Activated CD4-positive, alpha-beta T cell treated with anti-CD3 and anti-CD28 coated beads, Interleukin-2, amount 10 ng/mL, durations not matched to agents 24 days and 14 days (primary cell): ENCODE data around the gene CD300LF. TPM values are rescaled to one million over a fixed set of nuclear protein-coding genes. Genes with fewer than 3 reads are reported as not detected.

ENCODE experiments used
- DNase-seq: peaks from one replicate; pipeline ENCODE4 v3.0.0; 2022
- H3K27ac Mint-ChIP-seq: one replicate; pipeline ENCODE4 v1.8.0; 2022; ENCODE audit warnings: mild to moderate bottlenecking, mixed read lengths
- H3K27me3 Mint-ChIP-seq: one replicate; pipeline ENCODE4 v1.8.0; 2022; ENCODE audit warnings: mixed read lengths
- H3K36me3 Mint-ChIP-seq: one replicate; pipeline ENCODE4 v1.8.0; 2022; ENCODE audit warnings: low read depth, mild to moderate bottlenecking, mixed read lengths
- H3K4me1 Mint-ChIP-seq: one replicate; pipeline ENCODE4 v1.8.0; 2021; ENCODE audit warnings: mixed read lengths
- H3K4me3 Mint-ChIP-seq: one replicate; pipeline ENCODE4 v1.8.0; 2022; ENCODE audit warnings: mild to moderate bottlenecking, moderate library complexity, mixed read lengths
- H3K9me3 Mint-ChIP-seq: one replicate; pipeline ENCODE4 v1.8.0; 2021; ENCODE audit warnings: mixed read lengths
- intact Hi-C: fragments of 100-400 bp; cut with micrococcal nuclease; formaldehyde crosslinking; loops from one replicate; pipeline ENCODE4 v1.15.1; 2023
- total RNA-seq: library from RNA; stranded (reverse); gene quantifications from 2 replicates; pipeline ENCODE4 v1.2.3, GENCODE V29; 2022

Gene CD300LF
- total RNA-seq, 1 donor from 2014 or later, result not detected

DNA sequence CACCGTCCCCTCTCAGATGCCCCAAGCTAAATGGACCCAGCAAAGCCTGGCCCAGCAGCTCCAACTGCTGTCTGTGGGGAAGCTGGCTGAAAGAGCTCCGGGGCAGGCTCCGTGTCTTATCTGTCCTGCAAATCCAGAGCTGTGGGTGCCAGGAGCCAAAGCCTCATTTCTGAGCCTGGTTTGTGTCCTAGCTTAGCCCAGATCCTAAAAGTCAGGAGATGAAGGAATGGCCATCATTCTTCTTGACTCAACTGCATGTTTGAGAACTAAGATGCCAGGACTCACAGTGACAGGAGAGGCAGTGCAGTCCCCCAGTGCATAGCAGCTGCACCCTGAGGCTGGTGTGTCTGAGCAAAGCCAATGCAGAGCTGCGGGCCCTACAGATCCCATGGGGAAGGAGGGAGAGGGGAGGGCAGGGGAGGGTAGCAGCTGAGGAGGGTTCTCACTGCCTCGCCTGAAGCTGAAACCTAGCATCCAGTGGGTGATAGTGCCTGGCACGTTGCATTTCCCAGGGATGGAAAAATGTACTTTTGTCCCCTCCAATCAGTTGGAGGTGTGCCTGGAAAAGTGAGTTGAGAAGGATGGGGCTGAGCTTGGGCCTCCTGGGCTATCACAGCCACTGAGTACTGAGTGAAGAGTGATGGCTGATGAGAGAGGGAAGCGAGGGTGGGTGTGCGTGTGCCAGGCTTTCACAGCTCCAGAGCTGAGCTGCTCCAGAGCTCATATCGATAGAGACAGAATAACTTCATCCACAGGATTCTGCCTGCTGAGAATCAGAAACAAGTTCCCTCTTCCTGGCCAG lies 64.7 kb downstream of the CD300LF start:
- intact Hi-C loops, result loop anchor here (5.0 kb wide), 1 partner anchor 81 kb away; the partner anchor contains the start of gene CD300H
- H3K9me3 Mint-ChIP-seq, result no peaks in the 10 kb centered on the region
- H3K27me3 Mint-ChIP-seq, result peaks cover 57% of the 10 kb centered on the region
- H3K4me3 Mint-ChIP-seq, result no peak overlapping the region
- no peaks in the 10 kb centered on the region for H3K36me3 Mint-ChIP-seq
- H3K4me1 Mint-ChIP-seq, result no peaks in the 10 kb centered on the region
- H3K27ac Mint-ChIP-seq, result no peak overlapping the region
- DNase-seq, result no peak

DNA sequence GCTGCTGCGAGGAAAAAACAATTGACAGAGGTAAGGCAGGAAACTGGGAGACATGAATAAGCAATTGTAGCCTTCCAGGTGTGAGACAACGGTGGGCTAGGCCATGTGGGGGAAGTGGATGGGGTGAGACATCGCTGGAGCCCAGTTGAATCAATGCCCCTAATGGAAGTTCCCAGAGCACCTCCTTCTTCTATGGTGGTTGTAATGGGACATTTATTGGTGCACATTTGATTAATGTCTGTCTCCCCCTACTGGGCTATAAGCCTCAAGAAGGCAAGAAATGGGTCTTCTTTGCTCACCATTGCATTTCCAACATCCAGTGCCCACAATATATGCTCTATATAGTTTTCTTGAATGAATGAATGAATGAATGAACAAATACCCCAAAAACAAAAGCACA lies 66.5 kb downstream of the CD300LF start:
- Mint-ChIP-seq H3K4me1 (peaks cover 3% of the 10 kb centered on the region), H3K9me3 (no peaks in the 10 kb centered on the region), H3K4me3 (no peak overlapping the region), H3K36me3 (no peaks in the 10 kb centered on the region), H3K27me3 (peaks cover 61% of the 10 kb centered on the region), H3K27ac (no peak overlapping the region)
- intact Hi-C loops, result loop anchor here (5.0 kb wide), 1 partner anchor 79 kb away; the partner anchor contains the start of gene CD300H
- no peak for DNase-seq

GRCh38 chr17:74645010-74645409 lies 67.7 kb downstream of the CD300LF start:
- H3K27me3 Mint-ChIP-seq, result peaks cover 60% of the 10 kb centered on the region
- intact Hi-C loops, result loop anchor here (5.0 kb wide), 1 partner anchor 78 kb away; the partner anchor contains the start of gene CD300H
- no peak for DNase-seq
- H3K4me3 Mint-ChIP-seq, result no peak overlapping the region
- H3K27ac Mint-ChIP-seq, result no peak overlapping the region
- no peaks in the 10 kb centered on the region for H3K9me3 Mint-ChIP-seq
- H3K4me1 Mint-ChIP-seq, result peaks cover 5% of the 10 kb centered on the region
- no peaks in the 10 kb centered on the region for H3K36me3 Mint-ChIP-seq

DNA sequence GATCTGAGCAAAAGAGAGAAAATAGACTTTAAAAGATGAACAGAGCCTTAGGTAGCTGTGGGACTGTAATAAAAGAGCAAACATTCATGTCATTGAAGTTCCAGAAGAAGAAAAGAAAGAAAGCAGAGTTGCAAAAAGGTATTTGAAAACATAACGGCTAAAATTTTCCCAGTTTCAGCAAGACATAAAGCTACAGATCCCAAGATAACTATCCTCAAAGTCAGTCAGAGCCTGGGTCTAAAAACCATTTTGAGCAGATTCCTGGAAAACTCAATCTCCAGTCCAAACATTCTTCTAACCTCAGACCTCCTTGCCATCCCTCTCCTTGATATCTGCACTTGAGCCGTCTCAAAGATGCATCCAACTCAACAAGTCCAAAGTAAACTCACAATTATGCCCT lies 68.3 kb downstream of the CD300LF start:
- Mint-ChIP-seq H3K4me1 (peaks cover 10% of the 10 kb centered on the region), H3K27ac (no peak overlapping the region), H3K36me3 (no peaks in the 10 kb centered on the region), H3K27me3 (peaks cover 57% of the 10 kb centered on the region), H3K9me3 (no peaks in the 10 kb centered on the region), H3K4me3 (no peak overlapping the region)
- no peak for DNase-seq
- intact Hi-C loops, result no loop called here

Other genes with a start within 250 kb of the CD300LF start
- gene CD300A, start 246.3 kb downstream of the CD300LF start, total RNA-seq, result 14.9 and 15.3 TPM in 2 replicates
- gene CD300LB, start 181.4 kb downstream of the CD300LF start, total RNA-seq, result not detected in 2 replicates
- 0.17 and 0.26 TPM in 2 replicates for gene CD300C, start 166.8 kb downstream of the CD300LF start, total RNA-seq
- gene CD300H, start 145.4 kb downstream of the CD300LF start, total RNA-seq, result not detected in 2 replicates
- not detected in 2 replicates for gene CD300LD, start 120.6 kb downstream of the CD300LF start, total RNA-seq
- gene CD300E, start 89.2 kb downstream of the CD300LF start, total RNA-seq, result not detected in 2 replicates
- gene RAB37, start 24.3 kb upstream of the CD300LF start, total RNA-seq, result 5.5 and 7.5 TPM in 2 replicates
- gene NHERF1, start 35.7 kb upstream of the CD300LF start, total RNA-seq, result 134 and 138 TPM in 2 replicates
- 62.7 and 67.6 TPM in 2 replicates for gene NAT9, start 63.4 kb upstream of the CD300LF start, total RNA-seq
- gene GRIN2C, start 147.0 kb upstream of the CD300LF start, total RNA-seq, result 0.05 and 0.19 TPM in 2 replicates
- 18.8 and 20.5 TPM in 2 replicates for gene FDXR, start 160.1 kb upstream of the CD300LF start, total RNA-seq
- gene FADS6, start 180.7 kb upstream of the CD300LF start, total RNA-seq, result not detected in 2 replicates
- gene USH1G, start 210.3 kb upstream of the CD300LF start, total RNA-seq, result not detected in 2 replicates
- gene OTOP2, start 211.3 kb upstream of the CD300LF start, total RNA-seq, result not detected in 2 replicates
- not detected in 2 replicates for gene OTOP3, start 223.0 kb upstream of the CD300LF start, total RNA-seq